GM12872 (cell line): ENCODE data around the gene DYNC1LI2.

Experiments
- CTCF ChIP-seq: IDR thresholded peaks from 3 replicates; pipeline ENCODE4 v1.5.1; 2011; ENCODE audit warnings: low read depth, mild to moderate bottlenecking, low read length, moderate library complexity; ENCODE audit not compliant: insufficient read depth

DYNC1LI2 gene

GRCh38 chr16:66714654-66715307 lies 36.6 kb downstream of the DYNC1LI2 start:
- no peak for TF ChIP-seq CTCF

- TF ChIP-seq CTCF: no peak
Observed at GRCh38 chr16:66714062-66714461, 37.3 kb downstream of the DYNC1LI2 start.

GRCh38 chr16:66713076-66713475 lies 38.3 kb downstream of the DYNC1LI2 start:
- no peak for TF ChIP-seq CTCF

- no peak for TF ChIP-seq CTCF
Observed at GRCh38 chr16:66712512-66712911, 38.9 kb downstream of the DYNC1LI2 start.

GRCh38 chr16:66711581-66711980 lies 39.8 kb downstream of the DYNC1LI2 start:
- TF ChIP-seq CTCF: no peak

- TF ChIP-seq CTCF: no peak
Observed at GRCh38 chr16:66706506-66706880, 44.9 kb downstream of the DYNC1LI2 start.

- no peak for TF ChIP-seq CTCF
Observed at GRCh38 chr16:66705790-66706505, 45.5 kb downstream of the DYNC1LI2 start.
